Activated CD4-positive, CD25-positive, alpha-beta regulatory T cell treated with anti-CD3 and anti-CD28 coated beads, Interleukin-2, amount 50 U/mL, for 16 hours (primary cell): ENCODE results near the gene GAPVD1.
"Not testable (repeated sequence)": the region's sequence is repeated elsewhere in the genome, so short reads cannot be mapped to it uniquely, and the experiment has no call there.

Source experiments
- DNase-seq: peaks from one replicate; pipeline ENCODE4 v3.0.0-alpha.2; 2020; ENCODE audit warnings: low read depth, low spot score

Gene GAPVD1

GRCh38 chr9:125255781-125256391, 5.7 kb upstream of the GAPVD1 start:
- DNase-seq = no peak

GRCh38 chr9:125258160-125258785, 3.4 kb upstream of the GAPVD1 start:
- no peak for DNase-seq

- DNase-seq = no peak
Measured at GRCh38 chr9:125258832-125259534, 2.6 kb upstream of the GAPVD1 start.

- no peak for DNase-seq
Measured at GRCh38 chr9:125260561-125260960, 1.1 kb upstream of the GAPVD1 start.

- DNase-seq = no peak
Measured at GRCh38 chr9:125262294-125262991, 817 bp downstream of the GAPVD1 start.

GRCh38 chr9:125264068-125264467, 2.4 kb downstream of the GAPVD1 start:
- not testable (repeated sequence) for DNase-seq

- no peak for DNase-seq
Measured at GRCh38 chr9:125268394-125269013, 6.9 kb downstream of the GAPVD1 start.

- no peak for DNase-seq
Measured at GRCh38 chr9:125269014-125269397, 7.4 kb downstream of the GAPVD1 start.

- DNase-seq = no peak
Measured at GRCh38 chr9:125271081-125271480, 9.5 kb downstream of the GAPVD1 start.

- DNase-seq = no peak
Measured at GRCh38 chr9:125272697-125273096, 11.1 kb downstream of the GAPVD1 start.

- DNase-seq = no peak
Measured at GRCh38 chr9:125276771-125277170, 15.1 kb downstream of the GAPVD1 start.

- DNase-seq = no peak
Measured at GRCh38 chr9:125277411-125277810, 15.8 kb downstream of the GAPVD1 start.

GRCh38 chr9:125280945-125281344, 19.3 kb downstream of the GAPVD1 start:
- DNase-seq = no peak

GRCh38 chr9:125284855-125285254, 23.2 kb downstream of the GAPVD1 start:
- DNase-seq = no peak

GRCh38 chr9:125286935-125287433, 25.4 kb downstream of the GAPVD1 start:
- DNase-seq = not testable (repeated sequence)

GRCh38 chr9:125293134-125293533, 31.5 kb downstream of the GAPVD1 start:
- DNase-seq = no peak

- DNase-seq = no peak
Measured at GRCh38 chr9:125295657-125296056, 34.0 kb downstream of the GAPVD1 start.

- DNase-seq = no peak
Measured at GRCh38 chr9:125296843-125297372, 35.3 kb downstream of the GAPVD1 start.

- no peak for DNase-seq
Measured at GRCh38 chr9:125297917-125298316, 36.3 kb downstream of the GAPVD1 start.

GRCh38 chr9:125302241-125302640, 40.6 kb downstream of the GAPVD1 start:
- no peak for DNase-seq

GRCh38 chr9:125304273-125304672, 42.6 kb downstream of the GAPVD1 start:
- no peak for DNase-seq
